Upper lobe of left lung (tissue), 6 donors: Measurements from ENCODE around the gene MACROD2. TPM values are rescaled to one million over a fixed set of nuclear protein-coding genes. Genes with fewer than 3 reads are reported as not detected.
A peak's percentile ranks its signal among the peaks of the same experiment; 100 is the strongest.

Source experiments
- ATAC-seq, 2 donors: fragments of 200-7000 bp; cut with Tn5 transposase; one replicate each; pipeline ENCODE4 v1.9.1; 2022; ENCODE audit warnings: mild to moderate bottlenecking in 2 of 2, moderate library complexity in 2 of 2; ENCODE audit not compliant: low FRiP score in 2 of 2
- DNase-seq, 2 donors: peaks; one replicate each; pipeline ENCODE4 v3.0.0-alpha.2; 2019 to 2020
- H3K27ac ChIP-seq, 4 donors: fragments of 200-600 bp; sonication (generic); one replicate each; pipeline ENCODE4 v1.5.1; 2016 to 2019
- H3K27me3 ChIP-seq, 4 donors: fragments of 200-600 bp; sonication (generic); one replicate each; pipeline ENCODE4 v1.5.1; 2017 to 2019
- H3K36me3 ChIP-seq, 4 donors: fragments of 200-600 bp; sonication (generic); one replicate each; pipeline ENCODE4 v1.5.1; 2016 to 2019
- H3K4me1 ChIP-seq, 4 donors: fragments of 200-600 bp; sonication (generic); one replicate each; pipeline ENCODE4 v1.5.1; 2018 to 2019
- H3K4me3 ChIP-seq, 4 donors: fragments of 200-600 bp; sonication (generic); one replicate each; pipeline ENCODE4 v1.5.1; 2017 to 2019; ENCODE audit warnings: mild to moderate bottlenecking in 2 of 4, moderate library complexity in 1 of 4
- H3K9me3 ChIP-seq, 4 donors: fragments of 200-600 bp; sonication (generic); one replicate each; pipeline ENCODE4 v1.5.1; 2018 to 2019
- CTCF ChIP-seq, 6 experiments: fragments of 450-650 bp in 4 of 6; fragments of 200-600 bp in 2 of 6; sonication (generic) in 2 of 6; IDR thresholded peaks; one replicate each; pipeline ENCODE4 v1.5.1; 2016 to 2019; ENCODE audit warnings: antibody characterized with exemption in 6 of 6
- EP300 ChIP-seq, 4 donors: sonication (generic); formaldehyde crosslinking; IDR thresholded peaks; one replicate each; pipeline ENCODE4 v1.5.1; 2017; ENCODE audit warnings: antibody characterized with exemption in 4 of 4, control low read depth in 2 of 4
- POLR2A ChIP-seq, 4 donors: fragments of 450-650 bp; IDR thresholded peaks; one replicate each; pipeline ENCODE4 v1.5.1; 2016 to 2017; ENCODE audit warnings: antibody characterized with exemption in 4 of 4, mild to moderate bottlenecking in 2 of 4
- POLR2AphosphoS5 ChIP-seq, 2 donors: sonication (generic); formaldehyde crosslinking; IDR thresholded peaks; one replicate each; pipeline ENCODE4 v1.5.1; 2017; ENCODE audit warnings: antibody characterized with exemption in 2 of 2
- WGBS, 2 donors: methylation state at CpG; one replicate each; pipeline ENCODE4 v1.1.5; 2017 to 2018; 5-methylcytosine and 5-hydroxymethylcytosine counted together
- total RNA-seq, 6 donors: library from RNA; depleted of rRNA in 4 of 6; stranded (reverse); fragments of >200 nt in 4 of 6; gene quantifications; one replicate each; pipeline versions ENCODE4 v1.1.0 to v1.2.1, GENCODE V29; 2016 to 2021
- donor health status: DM: no; HTN: no; CAD: no; lungs with moderate emphysema.
- donor health status: DM: no; HTN: yes; CAD: no; lungs with severe emphysema.

Gene MACROD2
- total RNA-seq, 6 donors from 2014 or later = 20.7 to 84.3 (median 36.3) TPM

- Histone ChIP-seq H3K27me3 (no peaks in the 10 kb centered on the region), H3K4me3 (no peak overlapping the region), H3K27ac (no peak overlapping the region), H3K4me1 (no peaks in the 10 kb centered on the region), H3K9me3 (no peaks in the 10 kb centered on the region), H3K36me3 (no peaks in the 10 kb centered on the region)
- DNase-seq = no peak
- TF ChIP-seq EP300 (IDR thresholded peaks at IDR 0.05) (no peak), POLR2AphosphoS5 (IDR thresholded peaks at IDR 0.05) (no peak), POLR2A (IDR thresholded peaks at IDR 0.05) (no peak), CTCF (IDR thresholded peaks at IDR 0.05) (no peak)
- WGBS, 2 donors = 93 to 97% methylated on average over 1 of the region's 1 CpG
- no peak for ATAC-seq
These were observed 1169.4 kb downstream of the MACROD2 start for GRCh38 chr20:15164726-15165125.

- H3K9me3 ChIP-seq = no peaks in the 10 kb centered on the region
- no peaks in the 10 kb centered on the region for H3K36me3 ChIP-seq
- DNase-seq = no peak
- no peaks in the 10 kb centered on the region for H3K27me3 ChIP-seq
- no peak overlapping the region for H3K4me3 ChIP-seq
- TF ChIP-seq POLR2A (IDR thresholded peaks at IDR 0.05) (no peak), POLR2AphosphoS5 (IDR thresholded peaks at IDR 0.05) (no peak), CTCF (IDR thresholded peaks at IDR 0.05) (no peak), EP300 (IDR thresholded peaks at IDR 0.05) (no peak)
- no peak overlapping the region for H3K27ac ChIP-seq
- H3K4me1 ChIP-seq = no peaks in the 10 kb centered on the region
- ATAC-seq = no peak
These were observed 1171.4 kb downstream of the MACROD2 start for GRCh38 chr20:15166744-15167143.

- H3K27ac ChIP-seq = no peak overlapping the region
- no peaks in the 10 kb centered on the region for H3K36me3 ChIP-seq
- no peaks in the 10 kb centered on the region for H3K4me1 ChIP-seq
- H3K9me3 ChIP-seq = peaks cover 0 to 4% (median 2%) of the 10 kb centered on the region in 4 donors
- no peak overlapping the region for H3K4me3 ChIP-seq
- ATAC-seq (no peak), DNase-seq (no peak)
- WGBS, 2 donors = 71 to 77% methylated on average over 3 of the region's 3 CpGs
- no peaks in the 10 kb centered on the region for H3K27me3 ChIP-seq
- TF ChIP-seq POLR2AphosphoS5 (IDR thresholded peaks at IDR 0.05) (no peak), POLR2A (IDR thresholded peaks at IDR 0.05) (no peak), CTCF (IDR thresholded peaks at IDR 0.05) (no peak)
These were observed 1175.7 kb downstream of the MACROD2 start for GRCh38 chr20:15171016-15171415.

- H3K4me3 ChIP-seq = no peak overlapping the region
- H3K27ac ChIP-seq = no peak overlapping the region
- ATAC-seq (peak in 1 of 2 donors; percentile 28), DNase-seq (peak in 1 of 2 donors; percentile 15)
- 91 to 98% methylated on average over 4 of the region's 4 CpGs for WGBS, 2 donors
- H3K36me3 ChIP-seq = no peaks in the 10 kb centered on the region
- H3K9me3 ChIP-seq = peaks cover 0 to 12% (median 6%) of the 10 kb centered on the region in 4 donors
- H3K4me1 ChIP-seq = no peaks in the 10 kb centered on the region
- no peaks in the 10 kb centered on the region for H3K27me3 ChIP-seq
- TF ChIP-seq EP300 (IDR thresholded peaks at IDR 0.05) (no peak), CTCF (IDR thresholded peaks at IDR 0.05) (no peak), POLR2AphosphoS5 (IDR thresholded peaks at IDR 0.05) (no peak), POLR2A (IDR thresholded peaks at IDR 0.05) (no peak)
These were observed 1181.6 kb downstream of the MACROD2 start for GRCh38 chr20:15176929-15177328.

- no peak overlapping the region for H3K4me3 ChIP-seq
- H3K36me3 ChIP-seq = no peaks in the 10 kb centered on the region
- no peaks in the 10 kb centered on the region for H3K27me3 ChIP-seq
- H3K27ac ChIP-seq = no peak overlapping the region
- no peak for DNase-seq
- H3K9me3 ChIP-seq = peaks cover 0 to 12% (median 6%) of the 10 kb centered on the region in 4 donors
- ATAC-seq = no peak
- no peak for TF ChIP-seq CTCF (IDR thresholded peaks at IDR 0.05)
- TF ChIP-seq POLR2A (IDR thresholded peaks at IDR 0.05) = no peak
- no peak for TF ChIP-seq POLR2AphosphoS5 (IDR thresholded peaks at IDR 0.05)
- TF ChIP-seq EP300 (IDR thresholded peaks at IDR 0.05) = no peak
- H3K4me1 ChIP-seq = no peaks in the 10 kb centered on the region
These were observed 1183.3 kb downstream of the MACROD2 start for GRCh38 chr20:15178581-15178980.
